Measurements from ENCODE around the gene NFE2. TPM values are rescaled to one million over a fixed set of nuclear protein-coding genes. Genes with fewer than 3 reads are reported as not detected.
A peak's percentile ranks its signal among the peaks of the same experiment; 100 is the strongest.
"Not testable (repeated sequence)": the region's sequence is repeated elsewhere in the genome, so short reads cannot be mapped to it uniquely, and the experiment has no call there.

The NFE2 gene
- total RNA-seq, 3 donors from 2014 or later = 0.25 to 0.31 TPM; not detected in 1

DNA sequence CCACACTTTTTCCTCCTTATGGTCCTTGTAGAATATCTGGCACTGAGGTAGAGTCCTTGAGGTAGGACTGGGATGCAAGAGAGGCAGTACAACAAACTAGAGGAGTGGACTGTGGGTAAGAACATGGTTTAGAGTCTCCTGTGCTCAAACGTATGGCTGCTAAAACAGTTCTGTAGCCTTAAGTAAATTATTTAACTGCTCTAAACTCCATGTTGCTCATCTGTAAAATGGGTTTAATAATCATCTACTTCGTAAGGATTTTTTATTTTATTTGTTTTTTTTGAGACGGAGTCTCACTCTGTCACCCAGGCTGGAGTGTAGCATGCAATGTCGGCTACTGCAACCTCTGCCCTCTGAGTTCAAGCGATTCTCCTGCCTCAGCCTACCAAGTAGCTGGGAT lies 20.5 kb upstream of the NFE2 start:
- H3K4me3 ChIP-seq = no peak overlapping the region
- no peak for ATAC-seq
- DNase-seq = no peak
- intact Hi-C loops (cut with DNase I, micrococcal nuclease) = no loop called here
- H3K4me1 ChIP-seq (ENCODE audit: low read depth) = peaks cover 11% of the 10 kb centered on the region
- no peak for TF ChIP-seq CTCF (IDR thresholded peaks at IDR 0.05)
- no peaks in the 10 kb centered on the region for H3K9me3 ChIP-seq
- no peaks in the 10 kb centered on the region for H3K36me3 ChIP-seq (ENCODE audit: low read depth)

DNA sequence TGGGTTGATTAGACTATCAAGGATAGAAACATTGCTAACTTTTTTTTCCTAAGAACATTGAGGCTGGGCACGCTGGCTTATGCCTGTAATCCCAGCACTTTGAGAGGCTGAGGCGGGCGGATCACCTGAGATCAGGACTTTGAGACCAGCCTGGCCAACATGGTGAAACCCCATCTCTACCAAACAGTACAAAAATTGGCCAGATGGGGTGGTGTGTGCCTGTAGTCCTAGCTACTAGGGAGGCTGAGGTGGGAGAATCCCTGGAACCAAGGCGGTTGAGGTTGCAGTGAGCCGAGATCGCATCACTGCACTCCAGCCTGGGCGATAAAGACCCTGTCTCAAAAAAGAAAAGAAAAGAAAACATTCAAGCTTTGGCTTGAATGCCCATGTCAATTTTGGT lies 11.5 kb upstream of the NFE2 start:
- ATAC-seq; DNase-seq; H3K4me1 ChIP-seq (ENCODE audit: low read depth); intact Hi-C loops (cut with DNase I, micrococcal nuclease); H3K36me3 ChIP-seq (ENCODE audit: low read depth); H3K4me3 ChIP-seq; H3K9me3 ChIP-seq: not testable (repeated sequence)

DNA sequence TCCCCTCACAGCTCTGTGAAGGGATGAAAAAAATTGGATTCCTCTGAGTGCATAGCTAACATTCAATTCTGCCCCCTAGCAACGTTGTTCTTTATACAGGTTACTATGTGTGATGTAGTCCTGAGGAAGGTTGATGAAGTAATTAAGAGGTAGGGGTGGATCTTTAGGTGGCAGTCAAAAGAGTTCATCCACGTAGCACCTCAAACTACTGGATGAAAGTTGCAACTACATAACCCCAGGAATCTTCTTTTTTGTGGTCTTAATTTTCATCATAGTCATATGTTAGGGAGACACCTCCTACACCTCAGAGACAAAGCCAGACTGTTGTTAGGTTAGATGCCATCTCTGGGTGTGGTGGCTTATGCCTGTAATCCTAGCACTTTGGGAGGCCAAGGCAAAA lies 10.2 kb upstream of the NFE2 start:
- no peak for TF ChIP-seq CTCF (IDR thresholded peaks at IDR 0.05)
- Histone ChIP-seq H3K9me3 (no peaks in the 10 kb centered on the region), H3K4me3 (no peak overlapping the region), H3K36me3 (ENCODE audit: low read depth) (no peaks in the 10 kb centered on the region), H3K4me1 (ENCODE audit: low read depth) (peaks cover 5% of the 10 kb centered on the region)
- ATAC-seq (no peak), DNase-seq (no peak)
- intact Hi-C loops (cut with DNase I, micrococcal nuclease) = no loop called here

DNA sequence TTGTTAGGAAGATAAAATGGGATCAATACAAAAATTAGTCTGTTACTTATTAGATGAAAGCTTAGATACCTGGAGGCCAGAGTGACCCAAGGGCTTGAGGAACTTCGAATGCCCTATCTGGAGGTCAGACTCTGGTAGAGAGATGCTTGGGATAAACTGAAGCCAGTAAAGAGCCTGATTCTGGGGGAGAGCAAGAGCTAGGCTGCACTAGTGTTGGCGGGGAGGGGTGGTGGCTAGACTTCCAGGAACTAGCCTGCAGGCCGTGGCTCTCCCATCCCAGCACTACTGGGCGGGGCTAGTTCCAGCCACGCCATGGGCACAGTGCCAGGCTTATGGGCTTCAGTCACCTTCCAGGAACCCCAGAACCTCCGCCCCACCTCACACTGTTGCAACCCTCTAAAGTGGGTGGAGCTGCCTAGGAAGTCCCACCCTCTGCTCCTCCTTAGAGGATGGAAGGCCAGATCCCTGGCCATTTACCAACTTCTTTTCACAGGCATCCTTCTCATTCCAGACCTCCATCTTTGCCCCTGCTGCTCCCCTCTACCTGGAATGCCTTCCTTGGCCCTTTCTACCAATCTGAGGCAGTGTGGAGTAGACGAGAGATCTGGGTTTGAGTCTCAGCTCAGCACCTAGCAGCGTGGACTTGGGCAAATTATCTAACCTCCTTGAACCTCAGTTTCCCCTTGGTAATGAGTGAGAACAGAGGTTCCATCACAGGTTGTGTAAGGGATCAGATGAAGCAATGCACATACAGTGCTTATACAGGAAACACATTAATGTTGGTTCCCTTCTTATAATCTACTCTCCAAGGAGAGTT lies 6.3 kb upstream of the NFE2 start:
- ATAC-seq (peak; percentile 99), DNase-seq (peak; percentile 96 to 98 (median 96))
- TF ChIP-seq CTCF (IDR thresholded peaks at IDR 0.05) = no peak
- H3K9me3 ChIP-seq = no peaks in the 10 kb centered on the region
- H3K36me3 ChIP-seq (ENCODE audit: low read depth) = no peaks in the 10 kb centered on the region
- no peak overlapping the region for H3K4me3 ChIP-seq
- intact Hi-C loops (cut with DNase I, micrococcal nuclease) = no loop called here
- H3K4me1 ChIP-seq (ENCODE audit: low read depth) = peaks cover 8% of the 10 kb centered on the region

DNA sequence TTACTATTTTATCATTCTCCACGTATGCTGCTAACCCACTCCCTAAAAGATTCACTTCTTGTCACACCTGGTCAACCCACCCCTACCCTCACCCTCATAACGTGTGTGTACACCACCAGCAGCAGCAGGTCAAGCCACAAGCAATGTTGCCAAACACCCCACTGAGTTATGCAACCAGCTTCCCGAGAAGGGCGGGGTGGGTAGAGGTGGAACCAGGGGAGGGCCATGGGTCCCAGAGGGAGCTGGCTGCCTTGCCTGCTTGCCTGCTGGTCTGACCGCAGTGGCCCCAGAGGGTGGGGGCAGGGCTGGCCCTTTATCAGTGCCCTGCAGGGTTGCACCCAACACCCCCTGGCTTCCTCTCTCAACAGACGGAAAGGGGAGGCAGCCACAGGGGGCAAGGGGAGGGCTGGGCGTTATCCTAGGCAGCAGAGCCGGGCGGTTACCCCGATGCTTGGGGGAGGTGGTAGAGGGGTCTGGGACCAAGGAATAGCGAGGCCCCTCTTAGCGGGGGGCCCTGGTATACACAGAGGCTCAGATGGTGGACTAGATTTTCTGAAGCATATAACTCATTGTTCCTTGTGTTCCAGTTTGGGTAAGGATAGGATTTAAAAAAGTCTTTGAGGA lies 3.5 kb upstream of the NFE2 start:
- DNase-seq = peak; percentile 63 to 84 (median 64)
- intact Hi-C loops (cut with DNase I, micrococcal nuclease) = no loop called here
- Histone ChIP-seq H3K4me1 (ENCODE audit: low read depth) (peaks cover 19% of the 10 kb centered on the region), H3K9me3 (no peaks in the 10 kb centered on the region), H3K36me3 (ENCODE audit: low read depth) (no peaks in the 10 kb centered on the region), H3K4me3 (no peak overlapping the region)
- TF ChIP-seq CTCF (IDR thresholded peaks at IDR 0.05) = no peak
- peak; percentile 66 for ATAC-seq

- no peak overlapping the region for H3K4me3 ChIP-seq
- H3K36me3 ChIP-seq (ENCODE audit: low read depth) = no peaks in the 10 kb centered on the region
- no peak for ATAC-seq
- H3K9me3 ChIP-seq = no peaks in the 10 kb centered on the region
- TF ChIP-seq CTCF (IDR thresholded peaks at IDR 0.05) = no peak
- DNase-seq = no peak
- peaks cover 19% of the 10 kb centered on the region for H3K4me1 ChIP-seq (ENCODE audit: low read depth)
- intact Hi-C loops (cut with DNase I, micrococcal nuclease) = no loop called here
Observed at GRCh38 chr12:54303640-54304039, 2.8 kb upstream of the NFE2 start.
